HG03139 (cell line): ENCODE results near the gene COQ3.

Source experiments
- ATAC-seq: cut with Tn5 transposase; IDR thresholded peaks from one replicate; pipeline ENCODE4 v1.9.1; 2021; ENCODE audit not compliant: unreplicated experiment

COQ3 gene

GRCh38 chr6:99334526-99335127 lies 59.4 kb downstream of the COQ3 start:
- ATAC-seq: peak; percentile 39

DNA sequence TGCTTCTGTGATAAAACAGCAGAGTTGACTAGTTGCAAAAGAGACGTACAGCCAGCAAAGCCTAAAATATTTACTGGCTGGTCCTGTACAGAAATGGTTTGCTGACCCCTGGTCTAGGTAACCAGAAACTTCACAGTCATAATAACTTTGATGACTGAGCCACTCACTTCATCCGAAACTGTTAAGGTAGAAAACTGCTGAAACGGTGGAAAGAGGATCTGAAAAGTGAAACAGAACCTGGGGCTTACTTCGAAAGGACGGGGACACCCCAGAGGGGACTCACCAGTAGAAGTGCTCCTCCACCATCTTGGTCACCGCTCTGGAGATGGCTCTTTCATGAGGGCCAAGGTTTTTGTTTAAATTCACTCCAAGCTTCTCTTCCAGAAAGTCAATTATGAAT lies 60.9 kb downstream of the COQ3 start:
- peak; percentile 88 for ATAC-seq

DNA sequence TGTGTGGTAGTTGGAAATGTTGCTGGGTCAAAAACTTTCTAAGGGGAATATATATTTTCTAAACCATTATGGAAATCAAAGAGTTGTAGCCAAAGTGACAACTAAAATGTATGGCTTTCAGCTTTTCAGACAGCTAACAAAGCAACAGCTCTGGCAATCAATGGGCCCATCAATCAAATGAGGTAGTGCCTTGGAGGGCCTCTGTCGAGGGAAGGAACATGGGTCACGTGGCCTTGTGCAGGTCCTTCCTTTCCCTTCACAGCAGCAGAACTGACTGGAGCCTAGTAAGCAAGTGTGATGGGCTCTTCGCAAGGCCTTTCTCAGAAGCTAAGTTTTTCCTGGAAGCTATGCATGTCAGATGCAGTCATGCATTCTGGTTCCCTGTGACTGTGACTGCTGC lies 62.5 kb downstream of the COQ3 start:
- ATAC-seq: no peak

DNA sequence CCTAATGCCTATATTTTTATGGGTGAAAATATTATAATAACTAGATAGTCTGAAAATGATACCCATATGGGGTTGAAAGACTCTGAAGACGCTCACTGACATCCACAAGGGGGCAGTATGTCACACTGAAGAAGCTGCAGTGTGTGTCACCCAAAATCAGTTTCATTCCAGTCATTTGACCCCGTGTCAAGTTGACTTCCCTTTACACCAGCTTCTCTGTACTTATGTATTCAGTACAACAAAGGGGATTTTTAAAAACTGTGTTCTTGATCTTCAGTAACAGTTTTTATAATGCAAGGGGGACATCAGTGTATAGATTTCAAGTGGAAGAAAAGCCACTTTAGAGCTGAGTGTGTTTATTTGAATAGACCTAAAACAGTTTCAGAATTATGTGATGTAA lies 63.8 kb downstream of the COQ3 start:
- peak; percentile 66 for ATAC-seq

DNA sequence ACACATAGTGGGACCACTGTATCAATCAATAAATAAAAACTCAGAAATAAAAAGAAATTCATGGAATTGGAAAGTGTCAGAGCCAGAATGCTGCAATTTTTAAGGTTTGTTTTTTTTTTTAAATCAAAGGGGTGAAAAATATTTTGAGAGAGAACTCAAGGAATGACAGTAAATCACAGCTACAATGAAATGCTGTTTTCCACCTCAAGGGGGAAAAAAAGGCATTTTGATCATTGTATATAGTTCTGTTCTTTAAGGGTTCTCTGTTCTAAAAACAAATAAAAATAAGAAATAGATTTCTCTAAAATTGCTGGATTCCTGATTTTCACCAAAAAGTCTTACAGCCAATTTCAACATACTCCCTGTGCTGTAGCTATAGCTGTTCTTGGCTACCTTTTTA lies 69.0 kb downstream of the COQ3 start:
- ATAC-seq: no peak
